GM10266 (cell line): ENCODE data around the gene B4GALT1.
"Not testable (repeated sequence)": the region's sequence is repeated elsewhere in the genome, so short reads cannot be mapped to it uniquely, and the experiment has no call there.

Experiments
- DNase-seq: peaks from one replicate; pipeline ENCODE4 v3.0.0; 2012; ENCODE audit errors: extremely low spot score
- CTCF ChIP-seq: IDR thresholded peaks from 2 replicates; pipeline ENCODE4 v1.5.1; 2012; ENCODE audit warnings: mild to moderate bottlenecking, low read depth; ENCODE audit not compliant: control insufficient read depth, insufficient read depth; ENCODE audit errors: missing control alignments

B4GALT1 gene

GRCh38 chr9:33102551-33103210 lies 64.5 kb downstream of the B4GALT1 start:
- no peak for TF ChIP-seq CTCF
- DNase-seq: no peak

- no peak for DNase-seq
- TF ChIP-seq CTCF: no peak
These were observed 65.8 kb downstream of the B4GALT1 start for GRCh38 chr9:33101104-33101951.

GRCh38 chr9:33099754-33100153 lies 67.4 kb downstream of the B4GALT1 start:
- no peak for DNase-seq
- no peak for TF ChIP-seq CTCF

- TF ChIP-seq CTCF: no peak
- no peak for DNase-seq
These were observed 69.9 kb downstream of the B4GALT1 start for GRCh38 chr9:33097192-33097591.

- no peak for DNase-seq
- TF ChIP-seq CTCF: no peak
These were observed 74.5 kb downstream of the B4GALT1 start for GRCh38 chr9:33092634-33093033.

- not testable (repeated sequence) for DNase-seq
These were observed 81.5 kb downstream of the B4GALT1 start for GRCh38 chr9:33085672-33086071.

GRCh38 chr9:33082538-33083326 lies 84.4 kb downstream of the B4GALT1 start:
- DNase-seq: no peak
- TF ChIP-seq CTCF: no peak
